ENCODE results near the gene EIF2AK3. TPM values are rescaled to one million over a fixed set of nuclear protein-coding genes. Genes with fewer than 3 reads are reported as not detected.

Gene EIF2AK3
- total and polyA plus RNA-seq, 10 of the 15 experiments (the other 5 are each of a cell fraction or from before 2014, with no cell fraction given) = 5.0 to 44.7 (median 22.4) TPM

- TF ChIP-seq KLF5 (IDR thresholded peaks at IDR 0.05; ENCODE audit: partially characterized antibody) = no peak
Measured at GRCh38 chr2:88596141-88596830, 31.0 kb downstream of the EIF2AK3 start (continued).

DNA sequence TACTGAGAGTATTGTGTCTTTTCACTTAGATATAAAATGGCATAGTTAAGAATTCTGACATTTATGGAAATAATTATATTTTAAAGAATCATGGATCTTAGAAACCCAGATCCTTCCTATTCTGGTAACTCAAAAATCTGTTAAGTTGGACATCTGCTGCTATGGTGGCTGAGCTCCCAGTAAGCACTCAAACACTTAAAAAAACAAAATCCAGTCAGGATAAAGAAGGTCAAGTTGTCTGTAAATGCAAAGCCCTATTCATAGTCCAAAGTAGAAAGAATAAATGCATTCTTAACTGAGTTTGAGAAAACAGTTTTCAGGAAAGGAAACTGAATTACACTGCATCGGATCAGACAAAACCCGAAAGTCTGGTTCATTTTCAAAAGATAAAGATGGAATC lies 35.6 kb downstream of the EIF2AK3 start:
- H3K36me3 ChIP-seq (ENCODE audit: control insufficient read depth in 2 of 2, insufficient read depth in 2 of 2, low read length in 1 of 2) = peaks cover 4 to 30% of the 10 kb centered on the region in 2 experiments
- FAIRE-seq = no peak
- H3K4me3 ChIP-seq = no peak overlapping the region
- WGBS (ENCODE audit: insufficient coverage, insufficient replicate concordance, low lambda C conversion rate, missing lambda C conversion rate) = 98% methylated on average over 2 of the region's 2 CpGs
- RAD21 ChIA-PET (ENCODE audit: unreplicated experiment) = interaction anchor here (1.0 to 4.5 kb wide), 11 partner anchors 15 to 100 kb away, joined by 3 to 69 read pairs (median 5); partner anchors contain the start of gene EIF2AK3
- no peaks in the 10 kb centered on the region for H3K9me3 ChIP-seq (replicated peaks; ENCODE audit: control insufficient read depth, insufficient read depth, low read length)
- SMC1A ChIA-PET (ENCODE audit: uncharacterized antibody, unreplicated experiment) = interaction anchor here (0.7 to 12.7 kb wide), 14 partner anchors 9 to 103 kb away, joined by 3 to 270 read pairs (median 5); no protein-coding TSS in a partner anchor
- no peak overlapping the region for H3K9ac ChIP-seq (ENCODE audit: control insufficient read depth, insufficient read depth, low read length)
- CTCF ChIA-PET = interaction anchor here (0.6 to 11.0 kb wide), 17 partner anchors 10 to 107 kb away, joined by 3 to 399 read pairs (median 4); no protein-coding TSS in a partner anchor
- H2AFZ ChIP-seq (ENCODE audit: control insufficient read depth, low read depth, low read length) = no peak overlapping the region
- in situ Hi-C loops (cut with MboI) (loop anchor here (5.0 kb wide), 1 partner anchor 76 kb away; no protein-coding TSS in a partner anchor), intact Hi-C loops (cut with micrococcal nuclease; ENCODE audit: unreplicated experiment) (loop anchor here (1.0 to 2.0 kb wide), 2 partner anchors 35 to 78 kb away; partner anchors contain the start of gene EIF2AK3)
- ATAC-seq = no peak
- H3K4me1 ChIP-seq (ENCODE audit: control insufficient read depth, insufficient read depth, low read length) = no peaks in the 10 kb centered on the region
- DNase-seq (ENCODE audit: low read depth, low spot score) = no peak
- no peak overlapping the region for H3K27ac ChIP-seq (ENCODE audit: control insufficient read depth, insufficient read depth)
- no TSS peak for BruUV-seq (replicated peaks)
- H3K27me3 ChIP-seq (replicated peaks in 1 of 2; ENCODE audit: control insufficient read depth in 2 of 2, insufficient read depth in 2 of 2, low read length in 1 of 2) = no peaks in the 10 kb centered on the region
- TF ChIP-seq FOXK2 (IDR thresholded peaks at IDR 0.05) (no peak), IRF4 (IDR thresholded peaks at IDR 0.05; ENCODE audit: low read depth, low read length) (no peak), MEF2B (IDR thresholded peaks at IDR 0.05; ENCODE audit: partially characterized antibody, poor library complexity, severe bottlenecking) (no peak)
- H3K4me2 ChIP-seq (ENCODE audit: control insufficient read depth, insufficient read depth) = no peak overlapping the region
- H3K79me2 ChIP-seq (ENCODE audit: control insufficient read depth, insufficient read depth, low read length) = peaks cover 3% of the 10 kb centered on the region
- POLR2A ChIA-PET = interaction anchor here (0.9 to 1.6 kb wide), 3 partner anchors 36 to 82 kb away, joined by 3 to 5 read pairs (median 3); no protein-coding TSS in a partner anchor
- H4K20me1 ChIP-seq (ENCODE audit: control insufficient read depth, insufficient read depth) = no peaks in the 10 kb centered on the region
